ENCODE data around the gene MYCBPAP.

MYCBPAP gene

GRCh38 chr17:50507871-50508572, at the start of gene MYCBPAP:
Gene MYCBPAP, plus strand, starts transcription at chr17:50508439. Its CDS starts 236 bp downstream, at chr17:50508675.
- H3K4me3 ChIP-seq (ENCODE audit: low read depth, low read length): peak within 1 kb of the TSS; percentile 49
- TF ChIP-seq CTCF (IDR thresholded peaks at IDR 0.05; ENCODE audit: borderline replicate concordance, insufficient read depth, low read depth, low read length): peak; percentile 34; the same call in 1 of the 2 replicates

GRCh38 chr17:50458701-50459676, 49.2 kb upstream of the MYCBPAP start:
- TF ChIP-seq CTCF (IDR thresholded peaks at IDR 0.05; ENCODE audit: borderline replicate concordance, insufficient read depth, low read depth, low read length): no peak
- no peak overlapping the region for H3K4me3 ChIP-seq (ENCODE audit: low read depth, low read length)

- no peak overlapping the region for H3K4me3 ChIP-seq (ENCODE audit: low read depth, low read length)
Measured at GRCh38 chr17:50459756-50460155, 48.5 kb upstream of the MYCBPAP start.

GRCh38 chr17:50460831-50461526, 47.3 kb upstream of the MYCBPAP start:
- H3K4me3 ChIP-seq (ENCODE audit: low read depth, low read length): no peak overlapping the region
- no peak for TF ChIP-seq CTCF (IDR thresholded peaks at IDR 0.05; ENCODE audit: borderline replicate concordance, insufficient read depth, low read depth, low read length)

More at GRCh38 chr17:50459756-50460155, 48.5 kb upstream of the MYCBPAP start:
- TF ChIP-seq CTCF (IDR thresholded peaks at IDR 0.05; ENCODE audit: borderline replicate concordance, insufficient read depth, low read depth, low read length): no peak

- no peak for TF ChIP-seq CTCF (IDR thresholded peaks at IDR 0.05; ENCODE audit: borderline replicate concordance, insufficient read depth, low read depth, low read length)
- H3K4me3 ChIP-seq (ENCODE audit: low read depth, low read length): no peak overlapping the region
Measured at GRCh38 chr17:50461550-50462132, 46.6 kb upstream of the MYCBPAP start.

- H3K4me3 ChIP-seq (ENCODE audit: low read depth, low read length): no peak overlapping the region
Measured at GRCh38 chr17:50462446-50462845, 45.8 kb upstream of the MYCBPAP start.

More at GRCh38 chr17:50462446-50462845, 45.8 kb upstream of the MYCBPAP start:
- no peak for TF ChIP-seq CTCF (IDR thresholded peaks at IDR 0.05; ENCODE audit: borderline replicate concordance, insufficient read depth, low read depth, low read length)

Data from GM12875 (cell line).